Brain pericyte (primary cell): ENCODE measurements around the gene FTSJ1.
"Not testable (repeated sequence)": the region's sequence is repeated elsewhere in the genome, so short reads cannot be mapped to it uniquely, and the experiment has no call there.

Experiments
- DNase-seq: peaks from one replicate; pipeline ENCODE4 v3.0.0-alpha.2; 2012; ENCODE audit warnings: low read depth, low spot score

Gene FTSJ1

DNA sequence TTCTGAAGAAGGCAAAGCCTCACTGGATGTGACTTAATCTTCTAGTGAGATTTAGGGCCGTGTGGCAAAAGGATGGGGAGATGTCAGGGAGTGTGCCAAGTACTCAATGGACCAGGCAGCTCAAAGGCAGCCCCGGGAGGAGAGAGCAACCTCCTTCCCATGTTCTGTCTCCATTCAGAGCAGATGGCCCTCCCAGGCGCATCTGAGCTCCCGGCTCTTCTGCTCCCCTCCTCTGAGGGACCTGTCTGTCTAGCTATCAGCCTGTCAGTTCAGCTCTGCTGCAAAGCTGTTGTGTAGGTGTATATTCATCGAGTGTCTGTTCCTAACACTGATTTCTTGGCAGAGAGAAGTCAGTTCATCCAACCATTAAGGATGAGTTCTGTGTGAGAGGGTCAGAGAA, 21.9 kb downstream of the FTSJ1 start:
- no peak for DNase-seq

DNA sequence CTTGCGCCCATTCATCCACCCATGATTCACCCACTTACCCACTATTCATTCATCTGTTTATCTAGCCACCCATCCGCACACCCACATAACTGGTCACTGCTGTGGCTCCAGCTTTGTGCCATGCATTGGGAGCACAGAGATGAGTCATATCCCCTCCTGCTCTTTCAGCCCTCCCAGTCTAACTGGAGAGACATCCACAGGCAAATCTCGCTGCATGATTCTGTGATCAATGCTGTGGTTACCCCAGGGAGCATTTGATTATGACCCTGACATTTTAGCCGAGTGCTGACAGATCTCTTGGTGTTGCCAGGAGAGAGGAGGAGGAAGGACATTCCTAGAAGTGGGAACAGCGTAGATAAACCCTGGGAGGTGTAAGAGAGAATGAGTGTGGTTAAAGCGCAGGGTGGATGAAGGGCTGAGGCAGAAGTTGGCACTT, 22.4 kb downstream of the FTSJ1 start:
- no peak for DNase-seq

DNA sequence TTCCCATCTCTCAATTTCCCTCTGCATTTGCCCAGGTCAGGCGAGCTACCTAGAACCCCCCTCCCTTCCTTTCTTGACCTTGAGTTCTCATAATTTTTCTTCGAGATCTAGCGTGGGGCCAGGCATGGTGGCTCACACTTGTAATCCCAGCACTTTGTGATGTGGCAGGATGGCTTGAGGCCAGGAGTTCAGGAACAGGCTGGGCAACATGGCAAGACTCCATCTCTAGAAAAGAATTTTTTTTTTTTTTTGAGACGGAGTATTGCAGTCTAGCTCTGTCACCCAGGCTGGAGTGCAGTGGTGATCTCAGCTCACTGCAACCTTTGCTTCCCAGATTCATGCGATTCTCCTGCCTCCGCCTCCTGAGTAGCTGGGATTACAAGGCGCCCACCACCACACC, 28.3 kb downstream of the FTSJ1 start:
- DNase-seq, result no peak

DNA sequence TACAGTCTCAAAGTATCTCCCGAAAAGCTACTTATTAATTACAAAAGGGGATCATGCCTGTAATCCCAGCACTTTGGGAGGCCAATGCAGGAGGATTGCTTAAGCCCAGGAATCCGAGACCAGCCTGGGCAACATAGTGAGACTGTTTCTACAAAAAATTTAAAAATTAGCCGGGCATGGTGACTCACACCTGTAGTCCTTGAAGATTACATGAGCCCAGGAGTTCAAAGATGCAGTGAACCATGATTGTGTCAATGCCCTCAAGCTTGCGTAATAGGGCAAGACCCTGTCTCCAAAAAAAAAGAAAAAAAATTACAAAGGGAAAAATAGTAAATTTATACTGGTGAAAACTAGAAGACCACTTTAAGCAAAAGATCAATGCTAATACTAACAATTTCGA, 29.5 kb downstream of the FTSJ1 start:
- no peak for DNase-seq

DNA sequence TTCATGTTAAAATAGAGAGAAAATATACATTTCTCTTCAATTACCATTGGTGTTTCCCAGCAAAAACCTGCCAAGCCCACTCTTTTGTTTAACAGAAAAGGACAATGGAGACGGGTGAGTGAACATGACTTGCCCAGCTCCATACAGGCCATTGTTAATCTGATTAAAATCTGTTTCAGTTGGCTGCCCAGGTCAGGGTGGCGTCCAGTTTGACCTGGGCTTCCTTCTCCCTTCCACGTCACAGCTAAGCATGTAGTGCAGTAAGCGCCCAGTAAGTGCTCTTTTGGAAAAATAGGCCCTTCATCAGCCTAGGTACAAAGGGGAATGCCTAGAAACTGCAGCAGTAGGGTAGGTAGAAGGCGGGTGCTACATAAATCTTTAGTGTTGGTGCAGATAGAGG, 31.2 kb downstream of the FTSJ1 start:
- DNase-seq, result no peak

DNA sequence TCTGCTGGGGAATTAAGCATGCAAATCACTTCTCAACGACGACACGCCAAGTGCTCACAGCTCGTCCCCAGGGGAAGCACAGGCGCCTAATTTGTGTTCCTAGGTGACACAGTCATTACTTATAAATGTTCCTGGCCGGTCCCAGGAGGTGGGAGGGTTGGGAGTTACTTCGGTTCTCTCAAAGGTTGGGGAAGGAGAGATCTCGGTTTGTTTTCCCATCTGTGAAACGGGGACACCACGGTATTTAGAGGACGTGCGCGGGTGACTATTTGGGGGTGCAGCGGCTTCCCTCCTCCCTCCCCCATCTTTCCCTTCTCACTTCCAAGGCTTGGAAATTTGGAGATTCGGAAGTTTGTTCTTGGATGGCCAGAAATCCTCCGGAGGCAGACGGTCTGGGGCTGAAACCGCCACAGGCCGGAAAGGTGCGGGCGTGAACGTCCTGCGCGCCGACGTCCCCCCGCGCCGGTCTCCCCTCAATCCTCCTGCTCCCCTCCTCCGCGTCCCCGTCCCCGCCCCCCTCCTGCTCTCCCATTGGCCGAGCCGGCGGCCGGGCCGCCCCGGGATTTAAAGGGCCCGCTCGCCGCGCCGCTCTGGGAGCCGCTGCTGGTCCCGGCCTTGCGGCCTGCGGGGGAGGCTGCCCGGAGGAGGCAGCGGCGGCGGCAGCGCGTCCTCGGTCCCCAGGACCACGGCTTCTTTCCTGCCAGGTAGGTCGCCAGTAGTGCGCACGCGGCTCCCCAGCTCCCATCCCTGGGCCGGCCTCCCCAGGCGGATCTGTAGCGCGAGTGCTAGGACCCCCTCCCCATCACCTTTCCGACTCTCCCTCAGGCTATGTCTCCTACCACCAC, 32.6 kb downstream of the FTSJ1 start, which contains the start of gene PORCN:
TSS of gene PORCN (plus strand) at position 593 of the 845 bp plus-strand sequence. CDS start 829 bp downstream, outside the sequence.
- no peak for DNase-seq

DNA sequence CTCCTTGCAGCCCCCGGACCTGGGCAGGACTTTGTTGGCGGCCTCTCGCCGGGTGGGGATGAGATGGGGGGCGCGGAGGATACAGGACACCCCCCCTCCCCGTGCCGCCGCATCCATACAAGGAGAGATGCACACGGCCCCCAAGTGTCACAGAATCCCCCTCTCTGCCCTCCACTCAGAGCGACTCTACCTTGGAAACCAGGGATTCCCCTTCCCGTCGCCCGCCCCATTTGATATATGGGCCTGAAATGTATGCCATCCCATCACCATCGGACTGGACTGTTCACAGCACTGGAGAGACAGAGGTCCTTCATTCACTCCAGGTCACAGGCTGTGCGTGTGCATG, 33.2 kb downstream of the FTSJ1 start:
- no peak for DNase-seq

DNA sequence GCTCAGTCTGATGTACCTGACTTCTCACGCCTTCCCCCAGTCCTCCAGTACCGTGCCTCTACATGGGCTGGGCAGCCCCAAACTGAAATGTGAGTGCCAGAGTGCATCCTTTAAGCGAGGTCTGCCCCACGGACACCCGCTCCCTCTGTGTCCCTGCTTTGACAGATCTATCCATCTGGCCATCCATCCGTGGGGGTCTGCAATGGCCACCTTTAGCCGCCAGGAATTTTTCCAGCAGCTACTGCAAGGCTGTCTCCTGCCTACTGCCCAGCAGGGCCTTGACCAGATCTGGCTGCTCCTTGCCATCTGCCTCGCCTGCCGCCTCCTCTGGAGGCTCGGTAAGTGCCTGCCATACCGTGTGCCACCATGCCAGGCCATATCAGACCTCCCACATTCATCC, 33.6 kb downstream of the FTSJ1 start:
- no peak for DNase-seq

DNA sequence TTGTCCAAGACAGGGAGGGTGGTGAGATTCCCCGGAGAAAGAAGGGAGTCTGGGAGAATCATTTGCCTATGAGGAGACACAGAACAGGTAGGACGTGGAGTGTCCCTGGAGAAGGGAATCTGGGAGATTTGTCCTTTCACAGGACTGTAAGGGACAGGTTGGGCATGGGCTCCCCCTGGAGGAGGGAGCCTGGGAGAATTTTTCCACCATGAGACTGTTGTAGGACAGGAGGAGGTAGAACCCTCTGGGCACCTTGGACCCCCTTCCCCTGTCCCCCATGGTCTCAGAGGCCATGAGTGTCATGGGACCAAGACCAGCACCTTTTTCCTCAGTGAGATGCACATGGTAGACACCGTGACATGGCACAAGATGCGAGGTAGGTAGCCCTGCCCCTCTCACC, 35.6 kb downstream of the FTSJ1 start:
- no peak for DNase-seq

DNA sequence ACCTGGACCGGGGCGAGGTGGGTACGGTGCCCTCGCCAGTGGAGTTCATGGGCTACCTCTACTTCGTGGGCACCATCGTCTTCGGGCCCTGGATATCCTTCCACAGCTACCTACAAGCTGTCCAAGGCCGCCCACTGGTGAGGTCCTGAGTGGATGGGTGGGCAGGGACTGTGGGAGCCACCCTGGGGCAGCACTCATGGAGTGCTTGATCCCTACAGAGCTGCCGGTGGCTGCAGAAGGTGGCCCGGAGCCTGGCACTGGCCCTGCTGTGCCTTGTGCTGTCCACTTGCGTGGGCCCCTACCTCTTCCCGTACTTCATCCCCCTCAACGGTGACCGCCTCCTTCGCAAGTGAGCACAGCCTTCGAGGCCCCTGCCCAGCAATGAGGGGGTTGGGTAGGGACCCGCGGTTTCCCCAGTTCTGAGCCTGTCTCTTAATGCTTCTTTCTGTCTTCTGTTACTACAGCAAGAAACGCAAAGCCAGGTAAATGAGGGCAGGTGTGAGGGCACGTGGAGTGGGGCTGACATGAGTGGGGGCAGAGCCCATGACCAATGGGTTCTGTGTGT, 36.5 kb downstream of the FTSJ1 start:
- DNase-seq, result no peak

DNA sequence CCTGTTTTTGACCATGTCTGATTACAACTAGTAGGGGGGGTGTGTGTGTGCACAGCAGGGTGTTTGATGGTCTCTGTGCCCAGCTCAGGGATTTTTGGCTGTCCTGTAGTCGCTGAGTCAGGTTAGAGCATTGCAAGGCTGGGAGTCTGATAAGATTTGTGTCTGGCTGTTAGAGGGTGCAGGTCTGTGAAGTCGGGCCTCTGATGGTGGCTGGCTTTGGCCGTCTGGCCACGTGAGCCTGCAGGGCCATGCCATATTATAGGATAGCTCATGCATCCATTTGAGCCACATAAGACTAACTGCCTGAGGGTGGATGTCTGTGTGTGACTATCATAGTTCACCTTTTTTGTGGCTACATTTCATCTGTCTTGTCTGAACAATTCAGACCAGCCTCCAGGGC, 37.7 kb downstream of the FTSJ1 start:
- no peak for DNase-seq

DNA sequence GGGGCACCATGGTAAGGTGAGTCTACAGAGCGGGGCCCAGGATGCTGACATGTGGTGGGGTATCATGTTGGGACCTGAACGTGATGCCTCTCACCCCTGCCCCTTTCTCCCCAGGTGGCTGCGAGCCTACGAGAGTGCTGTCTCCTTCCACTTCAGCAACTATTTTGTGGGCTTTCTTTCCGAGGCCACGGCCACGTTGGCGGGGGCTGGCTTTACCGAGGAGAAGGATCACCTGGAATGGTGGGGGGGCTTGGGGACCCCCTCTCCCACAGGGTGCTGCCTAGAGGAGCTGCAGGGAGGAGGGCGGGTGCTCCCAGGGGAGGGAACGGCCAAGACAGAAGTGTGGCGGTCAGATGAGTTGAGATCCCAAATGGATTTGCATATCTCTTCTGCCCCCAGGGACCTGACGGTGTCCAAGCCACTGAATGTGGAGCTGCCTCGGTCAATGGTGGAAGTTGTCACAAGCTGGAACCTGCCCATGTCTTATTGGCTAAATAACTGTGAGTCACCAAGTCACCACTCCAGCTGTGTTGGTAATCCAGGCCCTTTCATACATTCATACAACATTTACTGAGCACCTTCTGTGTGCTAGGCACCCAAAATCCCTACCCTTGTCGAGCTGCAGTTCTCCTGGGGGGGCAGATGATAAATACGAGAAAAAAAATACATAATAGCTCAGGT, 38.3 kb downstream of the FTSJ1 start:
- no peak for DNase-seq

DNA sequence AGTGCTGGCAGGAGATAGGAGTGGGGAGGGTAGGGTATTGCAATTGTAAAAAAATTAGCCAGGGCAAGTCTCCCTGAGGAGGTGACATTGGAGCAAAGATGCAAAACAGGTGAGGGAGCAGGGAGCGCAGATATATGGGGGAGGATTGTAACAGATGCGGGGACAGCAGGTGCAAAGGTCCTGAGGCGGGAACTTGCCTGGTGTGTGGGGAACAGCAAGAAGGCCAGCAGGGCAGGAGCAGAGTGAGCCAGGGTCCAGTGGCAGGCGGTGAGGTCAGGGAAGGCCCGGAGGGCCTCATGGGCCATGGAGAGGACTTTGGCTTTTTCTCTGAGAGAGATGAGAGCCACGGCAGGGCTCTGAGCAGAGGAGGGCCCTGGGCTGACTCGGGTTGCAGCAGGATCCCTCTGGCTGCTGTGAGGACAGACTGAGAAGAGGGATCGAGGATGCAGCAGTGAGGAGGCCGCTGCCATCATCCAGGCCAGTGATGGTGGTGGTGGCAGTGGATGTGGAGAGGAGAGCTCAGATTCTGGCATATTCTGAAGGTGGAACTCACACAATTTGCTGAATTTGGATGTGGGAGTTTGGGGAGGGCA, 39.0 kb downstream of the FTSJ1 start:
- no peak for DNase-seq

DNA sequence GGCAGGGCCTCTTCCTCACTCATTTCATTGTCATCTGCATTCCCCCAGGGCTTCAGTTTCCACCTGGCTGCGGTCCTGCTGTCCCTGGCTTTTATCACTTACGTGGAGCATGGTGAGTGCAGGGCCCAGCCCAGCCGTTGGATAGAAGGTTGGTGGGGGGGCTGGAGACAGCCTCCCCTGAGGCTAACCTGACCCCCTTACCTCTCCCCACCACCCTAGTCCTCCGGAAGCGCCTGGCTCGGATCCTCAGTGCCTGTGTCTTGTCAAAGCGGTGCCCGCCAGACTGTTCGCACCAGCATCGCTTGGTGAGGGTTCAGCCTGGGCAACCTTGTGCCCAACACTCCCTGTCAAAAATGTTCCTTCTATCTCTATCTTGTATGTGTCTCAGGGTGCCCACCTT, 39.8 kb downstream of the FTSJ1 start:
- no peak for DNase-seq

DNA sequence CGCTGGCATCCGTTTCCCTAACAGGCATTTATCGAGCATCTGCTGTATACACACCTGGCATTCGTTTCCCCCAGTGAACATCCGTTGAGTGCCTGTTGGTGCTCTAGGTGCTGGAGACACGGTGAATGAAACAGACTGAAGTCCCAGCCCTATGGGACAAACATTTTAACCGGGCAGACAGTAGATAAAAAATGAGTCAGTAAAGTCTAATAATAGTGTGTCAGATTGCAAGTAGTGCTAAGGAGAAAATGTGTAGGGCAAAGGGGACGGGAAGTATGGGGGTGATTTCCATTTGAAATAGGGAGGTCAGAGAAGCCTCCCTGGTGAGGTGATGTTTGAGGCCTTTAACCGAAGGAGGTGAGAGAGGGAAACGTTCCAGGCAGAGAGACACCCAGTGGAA, 40.3 kb downstream of the FTSJ1 start:
- no peak for DNase-seq

DNA sequence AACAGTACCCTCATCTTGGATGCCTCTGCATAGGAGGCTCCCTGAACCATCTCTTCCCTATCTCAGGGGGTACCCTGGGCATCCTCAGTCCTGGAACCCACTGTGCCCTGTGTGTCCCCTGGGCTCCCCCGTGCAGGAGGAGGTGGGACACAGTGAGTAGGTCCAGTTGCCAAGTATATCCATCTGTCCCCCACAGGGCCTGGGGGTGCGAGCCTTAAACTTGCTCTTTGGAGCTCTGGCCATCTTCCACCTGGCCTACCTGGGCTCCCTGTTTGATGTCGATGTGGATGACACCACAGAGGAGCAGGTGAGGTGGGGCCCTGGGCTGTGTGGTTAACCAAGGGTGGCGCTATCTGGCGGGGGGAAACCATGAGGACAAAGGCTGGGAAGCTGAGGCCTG, 41.0 kb downstream of the FTSJ1 start:
- no peak for DNase-seq

DNA sequence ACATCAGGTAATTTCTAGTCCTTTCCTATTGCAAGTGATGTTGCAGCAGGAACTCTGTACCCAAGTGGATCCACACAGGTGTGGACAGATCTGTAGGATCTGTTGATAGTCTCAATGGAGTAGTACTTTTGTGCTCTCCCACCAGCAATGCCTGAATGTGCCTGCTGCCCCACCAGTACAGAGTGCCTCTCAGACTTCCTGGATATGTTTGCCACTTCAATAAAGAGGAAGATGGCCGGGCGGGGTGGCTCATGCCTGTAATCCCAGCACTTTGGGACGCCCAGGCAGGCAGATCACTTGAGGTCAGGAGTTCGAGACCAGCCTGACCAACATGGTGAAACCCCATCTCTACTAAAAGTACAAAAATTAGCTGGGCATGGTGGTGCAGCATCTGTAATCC, 43.5 kb downstream of the FTSJ1 start:
- DNase-seq, result not testable (repeated sequence)

DNA sequence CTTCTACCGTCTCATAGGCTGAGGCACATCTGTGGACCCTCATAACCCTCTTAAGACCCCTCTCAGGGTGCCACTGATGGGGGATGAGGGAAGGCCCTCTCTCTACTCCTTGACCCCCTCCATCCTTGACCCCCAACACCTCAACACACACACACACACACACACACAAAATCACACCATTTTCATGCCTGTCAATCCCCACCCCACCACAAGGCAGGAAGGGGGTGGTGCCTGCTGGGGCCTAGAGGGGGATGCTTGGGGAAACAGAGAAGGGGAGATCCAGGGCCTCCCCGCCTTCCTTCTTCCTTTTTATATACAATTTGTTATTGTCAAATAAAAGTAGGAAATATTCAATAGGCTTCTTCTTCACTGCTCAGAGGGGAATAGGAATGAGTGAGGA, 44.5 kb downstream of the FTSJ1 start:
- no peak for DNase-seq

DNA sequence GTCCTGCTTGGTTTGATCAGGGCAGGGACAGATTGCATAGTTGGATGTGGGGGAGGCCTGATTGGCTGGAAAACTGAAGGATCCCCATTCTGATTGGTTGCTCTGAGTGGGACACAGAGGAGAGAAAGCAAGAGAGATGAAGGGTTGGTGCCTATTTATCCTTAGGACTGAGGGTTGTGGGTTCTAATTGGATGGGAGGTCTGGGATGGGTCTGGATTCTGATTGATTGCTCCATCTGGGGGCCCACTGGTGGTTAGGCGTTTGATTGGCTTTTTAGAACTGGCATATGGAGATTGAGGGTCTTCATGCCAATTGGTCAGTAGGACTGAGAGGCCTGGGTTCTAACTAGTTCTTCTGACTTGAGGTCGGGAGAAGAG, 45.0 kb downstream of the FTSJ1 start:
- DNase-seq, result no peak

DNA sequence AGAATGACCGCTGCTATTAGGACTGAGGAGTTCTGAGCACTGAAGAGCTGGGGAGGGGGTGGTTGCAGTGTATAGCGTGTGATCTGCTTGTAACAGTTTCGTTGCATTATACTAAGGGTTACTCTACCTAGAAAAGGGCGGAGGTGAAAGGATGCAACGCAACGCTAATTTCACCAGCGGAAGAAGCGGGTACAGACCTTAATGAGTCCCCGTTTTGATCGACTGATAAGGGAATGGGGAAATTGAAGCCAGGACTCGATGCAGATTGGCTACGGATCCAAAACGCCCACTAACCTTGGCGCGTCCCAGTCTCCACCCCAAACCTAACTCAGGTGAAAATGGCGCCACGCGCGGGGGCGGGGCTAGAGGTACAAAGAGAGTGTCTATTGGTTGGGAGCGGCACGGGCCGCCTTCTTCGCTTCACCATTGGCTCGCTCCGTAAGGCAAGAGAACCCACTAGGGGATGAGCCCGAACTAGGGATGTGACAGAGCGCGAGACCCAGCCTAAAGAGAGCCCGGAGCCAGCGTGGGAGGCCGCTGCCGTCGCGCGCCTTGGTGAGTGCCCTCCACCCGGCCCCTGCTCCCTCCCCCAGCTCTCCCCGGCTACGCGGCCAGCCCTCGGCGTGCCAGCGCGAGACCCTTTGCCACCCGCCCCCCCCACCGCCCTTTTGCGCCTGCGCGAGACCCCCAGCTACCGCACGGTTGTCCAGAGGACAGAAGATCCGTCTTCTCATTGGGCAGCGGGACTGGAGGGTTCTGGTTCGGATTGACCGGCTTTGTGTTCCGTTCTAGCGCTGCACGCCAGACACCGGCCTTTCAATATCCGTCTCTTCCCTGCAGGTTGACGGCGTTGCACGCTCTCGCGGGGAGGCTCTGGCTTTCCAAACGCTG, 45.6 kb downstream of the FTSJ1 start, which contains the start of gene EBP:
TSS of gene EBP (plus strand) at position 456 of the 891 bp plus-strand sequence. CDS start 1,964 bp downstream, outside the sequence.
- DNase-seq, result peak; percentile 51

DNA sequence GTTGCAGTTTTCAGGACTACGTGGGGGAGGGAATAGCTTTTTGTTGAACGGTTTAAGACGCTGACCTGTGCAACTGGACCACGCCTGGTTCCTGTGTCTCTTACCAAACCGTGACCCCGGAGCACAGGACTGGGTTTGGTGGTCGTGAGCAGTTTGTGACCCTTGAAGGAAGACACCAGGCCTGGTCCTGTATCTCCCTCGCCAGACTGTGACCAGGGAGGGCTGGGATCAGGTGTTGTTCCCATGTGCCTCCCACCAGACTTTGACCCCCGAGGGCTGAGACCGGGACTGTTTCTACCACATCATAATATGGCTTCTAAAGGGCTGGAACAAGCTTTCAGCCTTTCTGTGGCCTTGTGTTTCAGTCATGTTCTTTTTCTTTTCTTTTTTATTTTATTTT, 46.3 kb downstream of the FTSJ1 start:
- no peak for DNase-seq
